Sigmoid colon (tissue), 7 donors: ENCODE results near the gene CAMK4. TPM values are rescaled to one million over a fixed set of nuclear protein-coding genes. Genes with fewer than 3 reads are reported as not detected.
"Not testable (repeated sequence)": the region's sequence is repeated elsewhere in the genome, so short reads cannot be mapped to it uniquely, and the experiment has no call there.

ENCODE experiments used
- DNase-seq: peaks from one replicate; pipeline ENCODE4 v3.0.0-alpha.2; 2019
- H3K27ac ChIP-seq, 4 donors: fragments of 200-600 bp; sonication (generic); one replicate each; pipeline ENCODE4 v1.5.1; 2016 to 2019; ENCODE audit warnings: mild to moderate bottlenecking in 1 of 4
- H3K27me3 ChIP-seq, 3 donors: fragments of 200-600 bp; sonication (generic); one replicate each; pipeline ENCODE4 v1.5.1; 2019; ENCODE audit warnings: mild to moderate bottlenecking in 1 of 3
- H3K36me3 ChIP-seq, 4 donors: fragments of 200-600 bp; sonication (generic); one replicate each; pipeline ENCODE4 v1.5.1; 2016 to 2019
- H3K4me1 ChIP-seq, 4 donors: fragments of 200-600 bp; sonication (generic); one replicate each; pipeline ENCODE4 v1.5.1; 2017 to 2019
- H3K4me3 ChIP-seq, 4 donors: fragments of 200-600 bp; sonication (generic); one replicate each; pipeline ENCODE4 v1.5.1; 2017 to 2019; ENCODE audit warnings: mild to moderate bottlenecking in 2 of 4, moderate library complexity in 1 of 4
- H3K9me3 ChIP-seq, 4 donors: fragments of 200-600 bp in 3 of 4; sonication (generic) in 3 of 4; one replicate each; pipeline versions ENCODE4 v1.5.1 to v1.6.1; 2013 to 2019
- EP300 ChIP-seq, 4 donors: sonication (generic); formaldehyde crosslinking; IDR thresholded peaks; one replicate each; pipeline ENCODE4 v1.6.1; 2017; ENCODE audit warnings: antibody characterized with exemption in 4 of 4
- POLR2A ChIP-seq, 2 donors: fragments of 450-650 bp; IDR thresholded peaks; one replicate each; pipeline ENCODE4 v1.6.1; 2016; ENCODE audit warnings: antibody characterized with exemption in 2 of 2, mild to moderate bottlenecking in 2 of 2, moderate library complexity in 2 of 2
- POLR2AphosphoS5 ChIP-seq, 4 donors: sonication (generic); formaldehyde crosslinking; IDR thresholded peaks; one replicate each; pipeline ENCODE4 v1.6.1; 2017; ENCODE audit warnings: antibody characterized with exemption in 4 of 4
- WGBS, 2 donors: extraction: QIAGEN DNeasy Blood & Tissue Kit; methylation state at CpG; one replicate each; pipeline ENCODE4 v1.1.7; 2013; 5-methylcytosine and 5-hydroxymethylcytosine counted together
- intact Hi-C: fragments of 100-400 bp; cut with DNase I; formaldehyde crosslinking; loops from one replicate; pipeline ENCODE4 v1.15.1; 2023
- polyA plus RNA-seq, 3 donors: library from polyadenylated mRNA; stranded (reverse); fragments of 200-250 nt; gene quantifications; one replicate each; pipeline ENCODE4 v1.2.3, GENCODE V29; 2013
- total RNA-seq, 4 donors: library from RNA; depleted of rRNA; stranded (reverse); fragments of >200 nt; gene quantifications; one replicate each; pipeline ENCODE4 v1.1.0, GENCODE V29; 2016
- TF ChIP-seq, protein P1 (sequence below), 4 experiments: fragments of 450-650 bp in 3 of 4; fragments of 200-600 bp in 1 of 4; IDR thresholded peaks; one replicate each; pipeline ENCODE4 v1.5.1; 2016 to 2019; ENCODE audit warnings: antibody characterized with exemption in 4 of 4, mild to moderate bottlenecking in 3 of 4, moderate library complexity in 2 of 4
- donor health status: healthy with polysubstance abuse.
- donor health status: Bipolar disorder and iron deficiency.
- donor health status: healthy.

Gene CAMK4
- total and polyA plus RNA-seq, 7 donors: 0.23 to 4.0 (median 2.3) TPM

DNA sequence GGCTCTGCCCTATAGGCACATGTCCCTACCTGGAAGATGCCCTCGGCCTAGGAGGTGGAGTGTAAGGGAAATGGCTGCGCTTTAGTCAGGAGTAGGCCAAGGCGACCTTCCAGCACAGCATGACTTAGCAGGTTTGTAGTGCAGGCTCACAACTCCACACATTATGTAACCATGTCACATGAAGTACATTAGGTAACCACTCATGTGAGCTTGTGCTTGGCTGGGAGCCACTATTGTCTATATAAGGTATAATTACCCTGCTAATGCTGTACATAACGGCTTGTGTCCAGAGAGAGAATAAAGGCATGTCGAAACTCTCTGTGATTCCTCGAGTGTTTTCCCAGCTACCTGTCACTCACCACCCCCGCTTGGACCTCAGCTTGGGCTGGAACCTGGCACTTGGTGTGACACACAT lies 74.9 kb downstream of the CAMK4 start:
- 87 to 93% methylated on average over 7 of the region's 7 CpGs for WGBS, 2 donors

DNA sequence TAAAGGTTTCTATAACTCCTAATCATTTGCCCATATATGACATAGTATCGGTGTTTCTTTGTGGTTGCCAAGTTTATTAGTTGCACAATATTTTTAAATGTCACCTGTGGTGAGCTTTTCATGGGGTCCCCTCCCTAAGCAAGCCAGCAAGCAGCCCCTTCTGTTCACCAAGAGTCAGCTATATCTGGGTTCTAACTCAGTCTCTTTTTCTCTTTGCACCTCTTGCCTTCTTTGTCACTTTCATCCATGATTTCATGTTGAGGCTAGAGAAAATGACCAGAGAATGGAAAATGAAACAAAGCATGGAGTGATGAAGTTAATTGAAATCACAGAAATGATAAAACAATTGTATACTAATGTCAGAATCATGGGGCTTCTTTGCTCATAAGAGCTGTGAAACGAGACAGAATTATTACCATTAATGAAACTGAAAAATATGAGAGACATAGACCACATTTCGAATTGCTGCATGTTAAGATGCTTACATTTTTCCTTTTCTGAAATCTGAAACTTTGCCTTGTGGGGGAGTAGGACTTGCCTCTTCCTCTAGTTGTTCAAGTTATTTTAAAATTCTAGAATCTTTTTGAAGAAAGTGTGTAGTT lies 75.7 kb downstream of the CAMK4 start:
- Histone ChIP-seq H3K4me3 (no peak overlapping the region), H3K9me3 (no peaks in the 10 kb centered on the region), H3K36me3 (no peaks in the 10 kb centered on the region), H3K27me3 (no peaks in the 10 kb centered on the region), H3K27ac (no peak overlapping the region), H3K4me1 (no peaks in the 10 kb centered on the region)
- intact Hi-C loops: no loop called here
- no peak for DNase-seq
- 70 to 75% methylated on average over 3 of the region's 3 CpGs for WGBS, 2 donors
- no peak for TF ChIP-seq EP300 (IDR thresholded peaks at IDR 0.05)
- TF ChIP-seq POLR2A (IDR thresholded peaks at IDR 0.05): no peak

More for the DNA sequence above, 74.9 kb downstream of the CAMK4 start:
- H3K4me1 ChIP-seq: no peaks in the 10 kb centered on the region
- peak; percentile 65 for DNase-seq
- H3K27ac ChIP-seq: no peak overlapping the region
- no peaks in the 10 kb centered on the region for H3K9me3 ChIP-seq
- intact Hi-C loops: no loop called here
- H3K4me3 ChIP-seq: no peak overlapping the region
- no peaks in the 10 kb centered on the region for H3K27me3 ChIP-seq
- no peaks in the 10 kb centered on the region for H3K36me3 ChIP-seq
- TF ChIP-seq, protein P1, sequence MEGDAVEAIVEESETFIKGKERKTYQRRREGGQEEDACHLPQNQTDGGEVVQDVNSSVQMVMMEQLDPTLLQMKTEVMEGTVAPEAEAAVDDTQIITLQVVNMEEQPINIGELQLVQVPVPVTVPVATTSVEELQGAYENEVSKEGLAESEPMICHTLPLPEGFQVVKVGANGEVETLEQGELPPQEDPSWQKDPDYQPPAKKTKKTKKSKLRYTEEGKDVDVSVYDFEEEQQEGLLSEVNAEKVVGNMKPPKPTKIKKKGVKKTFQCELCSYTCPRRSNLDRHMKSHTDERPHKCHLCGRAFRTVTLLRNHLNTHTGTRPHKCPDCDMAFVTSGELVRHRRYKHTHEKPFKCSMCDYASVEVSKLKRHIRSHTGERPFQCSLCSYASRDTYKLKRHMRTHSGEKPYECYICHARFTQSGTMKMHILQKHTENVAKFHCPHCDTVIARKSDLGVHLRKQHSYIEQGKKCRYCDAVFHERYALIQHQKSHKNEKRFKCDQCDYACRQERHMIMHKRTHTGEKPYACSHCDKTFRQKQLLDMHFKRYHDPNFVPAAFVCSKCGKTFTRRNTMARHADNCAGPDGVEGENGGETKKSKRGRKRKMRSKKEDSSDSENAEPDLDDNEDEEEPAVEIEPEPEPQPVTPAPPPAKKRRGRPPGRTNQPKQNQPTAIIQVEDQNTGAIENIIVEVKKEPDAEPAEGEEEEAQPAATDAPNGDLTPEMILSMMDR (IDR thresholded peaks at IDR 0.05): no peak
- TF ChIP-seq POLR2A (IDR thresholded peaks at IDR 0.05) (no peak), POLR2AphosphoS5 (IDR thresholded peaks at IDR 0.05) (no peak), EP300 (IDR thresholded peaks at IDR 0.05) (no peak)

DNA sequence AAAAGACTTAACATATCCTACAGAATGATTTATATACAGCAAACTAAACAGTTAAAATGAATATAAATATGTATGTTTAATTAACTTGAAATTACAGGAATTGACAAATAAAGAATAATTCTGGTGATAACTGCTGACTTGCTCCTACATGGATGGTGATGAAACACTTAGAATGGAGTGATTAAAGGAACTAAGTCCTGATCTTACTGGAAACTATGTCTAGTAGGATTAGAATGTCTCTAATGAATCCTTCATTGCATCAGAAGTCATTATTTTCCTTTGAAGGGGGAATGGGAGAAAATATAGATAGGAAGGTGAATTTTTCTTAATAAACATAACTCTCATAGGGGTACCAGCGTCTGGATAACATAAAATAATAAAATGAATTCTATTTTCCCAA lies 77.1 kb downstream of the CAMK4 start:
- WGBS, 2 donors: 39 to 74% methylated on average over 1 of the region's 1 CpG
- H3K36me3 ChIP-seq: no peaks in the 10 kb centered on the region
- H3K4me1 ChIP-seq: no peaks in the 10 kb centered on the region
- H3K27ac ChIP-seq: no peak overlapping the region
- intact Hi-C loops: no loop called here
- H3K4me3 ChIP-seq: no peak overlapping the region
- no peaks in the 10 kb centered on the region for H3K9me3 ChIP-seq
- H3K27me3 ChIP-seq: no peaks in the 10 kb centered on the region
- no peak for DNase-seq
- no peak for TF ChIP-seq POLR2AphosphoS5 (IDR thresholded peaks at IDR 0.05)
- TF ChIP-seq, protein P1 (IDR thresholded peaks at IDR 0.05): no peak
- TF ChIP-seq EP300 (IDR thresholded peaks at IDR 0.05): no peak
- TF ChIP-seq POLR2A (IDR thresholded peaks at IDR 0.05): no peak

DNA sequence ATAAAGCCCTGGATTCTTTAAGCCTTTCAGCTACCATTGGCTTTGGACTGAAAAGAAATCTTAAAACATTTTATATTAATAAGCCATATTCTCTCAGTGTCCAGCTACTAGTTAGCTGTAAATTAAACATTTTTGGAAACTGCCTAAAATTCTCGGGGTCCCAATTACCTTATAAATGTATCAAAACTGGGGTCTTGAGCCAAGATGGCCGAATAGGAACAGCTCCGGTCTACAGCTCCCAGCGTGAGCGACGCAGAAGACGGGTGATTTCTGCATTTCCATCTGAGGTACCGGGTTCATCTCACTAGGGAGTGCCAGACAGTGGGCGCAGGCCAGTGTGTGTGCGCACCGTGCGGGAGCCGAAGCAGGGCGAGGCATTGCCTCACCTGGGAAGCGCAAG lies 77.9 kb downstream of the CAMK4 start:
- H3K9me3 ChIP-seq, DNase-seq, H3K27ac ChIP-seq, H3K36me3 ChIP-seq, H3K4me1 ChIP-seq, H3K27me3 ChIP-seq, intact Hi-C loops, H3K4me3 ChIP-seq: not testable (repeated sequence)
- 90 to 96% methylated on average over 14 to 15 of the region's 15 CpGs for WGBS, 2 donors

DNA sequence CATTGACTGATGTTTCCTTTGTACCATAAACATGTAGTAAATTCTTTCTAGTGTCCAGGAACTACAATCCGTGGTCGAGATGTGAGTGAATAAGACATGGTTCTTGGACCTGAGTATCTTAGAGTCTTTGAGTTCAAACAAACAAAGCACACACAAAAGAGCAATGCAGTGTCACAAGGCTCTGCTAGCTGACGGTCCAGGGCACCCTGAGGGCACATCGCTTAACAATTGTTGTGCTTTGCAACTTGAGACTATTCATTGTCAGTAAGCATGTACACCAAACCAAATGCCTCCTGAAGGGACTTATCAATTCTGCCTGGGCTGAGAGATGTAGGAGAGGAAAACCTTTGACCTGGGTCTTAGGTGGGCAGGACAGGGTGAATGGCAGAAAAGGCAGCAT lies 84.8 kb downstream of the CAMK4 start:
- H3K4me1 ChIP-seq: no peaks in the 10 kb centered on the region

More for the DNA sequence above, 84.8 kb downstream of the CAMK4 start:
- Histone ChIP-seq H3K9me3 (no peaks in the 10 kb centered on the region), H3K36me3 (no peaks in the 10 kb centered on the region), H3K27me3 (no peaks in the 10 kb centered on the region), H3K4me3 (no peak overlapping the region), H3K27ac (no peak overlapping the region)
- intact Hi-C loops: no loop called here
- 47 to 70% methylated on average over 4 of the region's 4 CpGs for WGBS, 2 donors
- TF ChIP-seq, protein P1 (IDR thresholded peaks at IDR 0.05): no peak
- no peak for TF ChIP-seq POLR2AphosphoS5 (IDR thresholded peaks at IDR 0.05)
- TF ChIP-seq POLR2A (IDR thresholded peaks at IDR 0.05): no peak
- TF ChIP-seq EP300 (IDR thresholded peaks at IDR 0.05): no peak
- DNase-seq: no peak
